Measurements from ENCODE around the gene RBM28. TPM values are rescaled to one million over a fixed set of nuclear protein-coding genes. Genes with fewer than 3 reads are reported as not detected.

The RBM28 gene
- total RNA-seq, 2 donors from 2014 or later, result 12.7 to 15.1 TPM

DNA sequence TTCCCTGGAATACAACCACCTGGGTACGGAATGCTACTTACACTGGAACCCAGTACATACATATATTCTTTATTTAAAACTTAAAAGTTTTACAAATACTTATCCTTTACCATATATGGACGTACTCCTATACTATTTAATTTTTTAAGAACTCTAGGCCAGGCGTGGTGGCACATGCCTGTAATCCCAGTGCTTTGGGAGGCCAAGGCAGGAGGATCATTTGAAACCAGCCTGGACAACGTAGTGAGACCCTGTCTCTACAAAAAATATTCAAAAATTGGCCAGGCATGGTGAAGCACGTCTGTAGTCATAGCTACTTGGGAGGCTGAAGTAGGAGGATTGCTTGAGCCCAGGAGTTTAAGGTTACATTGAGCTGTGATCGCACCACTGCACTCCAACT is 2.0 kb downstream of the RBM28 start:
- peaks cover 0 to 22% of the 10 kb centered on the region in 2 donors for H3K4me1 ChIP-seq
- H3K27ac ChIP-seq, result no peak overlapping the region
- H3K4me3 ChIP-seq, result no peak overlapping the region
- TF ChIP-seq CTCF (IDR thresholded peaks at IDR 0.05), result no peak
- no peaks in the 10 kb centered on the region for H3K27me3 ChIP-seq
- DNase-seq (ENCODE audit: low spot score), result no peak
- H3K9me3 ChIP-seq, result no peaks in the 10 kb centered on the region
- peaks cover 26% of the 10 kb centered on the region for H3K36me3 ChIP-seq

DNA sequence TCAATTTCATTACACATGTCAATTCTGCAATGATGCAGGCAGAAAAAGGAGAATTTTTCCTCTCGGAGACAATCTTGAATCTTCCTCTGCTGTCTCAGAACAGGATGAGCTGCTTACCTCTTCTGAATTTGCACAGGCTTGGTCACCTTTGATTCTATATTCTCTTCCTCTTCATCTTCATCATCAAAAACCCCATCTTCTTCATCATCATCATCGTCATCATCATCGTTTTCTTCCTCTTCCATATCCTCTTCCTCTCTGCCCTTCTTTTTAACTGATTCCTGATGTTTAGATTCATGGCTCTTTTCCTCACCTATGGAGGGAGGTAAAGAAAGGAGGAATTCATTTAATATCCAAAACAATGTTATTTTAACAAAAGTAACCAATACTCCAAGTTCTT is 8.0 kb downstream of the RBM28 start:
- TF ChIP-seq CTCF (IDR thresholded peaks at IDR 0.05), result no peak
- peaks cover 74% of the 10 kb centered on the region for H3K36me3 ChIP-seq
- no peak overlapping the region for H3K27ac ChIP-seq
- H3K27me3 ChIP-seq, result no peaks in the 10 kb centered on the region
- H3K9me3 ChIP-seq, result no peaks in the 10 kb centered on the region
- no peak overlapping the region for H3K4me3 ChIP-seq
- DNase-seq (ENCODE audit: low spot score), result no peak
- no peaks in the 10 kb centered on the region for H3K4me1 ChIP-seq

- H3K36me3 ChIP-seq, result peaks cover 79% of the 10 kb centered on the region
Observed at GRCh38 chr7:128324368-128324680, 19.4 kb downstream of the RBM28 start.

DNA sequence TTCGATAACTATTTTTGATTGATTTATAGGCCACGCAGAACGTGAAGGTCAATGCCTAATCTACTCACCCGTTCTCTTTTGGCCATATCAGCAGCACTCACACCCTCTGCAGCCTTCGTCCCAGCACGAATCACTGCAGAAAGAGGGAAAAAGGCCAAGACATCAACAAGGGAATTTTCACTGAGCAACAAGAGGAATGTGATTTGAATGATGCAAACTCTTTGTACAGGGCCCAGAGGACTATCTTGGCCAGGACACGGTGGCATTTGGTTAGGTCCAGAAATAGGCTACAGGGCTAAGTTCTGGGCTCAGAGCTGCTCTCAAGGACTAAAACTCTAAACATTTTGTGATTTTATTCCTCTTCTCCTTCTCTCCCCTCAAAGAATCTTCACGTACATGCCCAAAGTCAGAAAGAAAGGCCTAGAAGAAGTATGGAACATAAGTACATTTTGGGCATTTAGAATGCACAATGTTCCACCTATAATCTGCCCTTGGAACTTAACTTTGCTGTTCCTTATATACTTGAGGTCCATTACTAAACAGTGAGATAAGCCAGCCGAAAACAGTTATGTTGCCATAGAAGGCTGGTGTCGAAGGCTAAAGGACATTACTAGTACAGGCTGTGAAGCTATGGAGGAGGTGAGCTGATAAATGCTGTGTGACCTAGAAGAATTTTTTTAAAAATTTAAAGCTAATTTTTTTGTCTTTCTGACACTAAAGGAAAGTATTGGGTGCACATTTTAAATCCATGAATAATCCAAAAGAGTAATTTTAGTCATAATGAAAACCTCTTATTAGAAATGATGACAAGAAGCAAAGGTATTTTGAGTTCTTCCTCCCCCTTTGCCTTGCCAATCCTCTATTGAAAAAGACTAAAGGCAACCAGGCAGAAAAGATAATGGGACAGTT is 20.0 kb downstream of the RBM28 start:
- Histone ChIP-seq H3K27me3 (no peaks in the 10 kb centered on the region), H3K27ac (peak overlapping the region; percentile 67 to 85), H3K4me1 (peaks cover 0 to 12% of the 10 kb centered on the region in 2 donors), H3K9me3 (no peaks in the 10 kb centered on the region), H3K4me3 (no peak overlapping the region), H3K36me3 (peaks cover 79% of the 10 kb centered on the region)
- no peak for TF ChIP-seq CTCF (IDR thresholded peaks at IDR 0.05)
- DNase-seq (ENCODE audit: low spot score), result no peak

More at GRCh38 chr7:128324368-128324680, 19.4 kb downstream of the RBM28 start:
- no peak for DNase-seq (ENCODE audit: low spot score)
- H3K4me3 ChIP-seq, result no peak overlapping the region
- H3K9me3 ChIP-seq, result no peaks in the 10 kb centered on the region
- no peak for TF ChIP-seq CTCF (IDR thresholded peaks at IDR 0.05)
- peaks cover 0 to 12% of the 10 kb centered on the region in 2 donors for H3K4me1 ChIP-seq
- H3K27ac ChIP-seq, result peak overlapping the region; percentile 67 to 85
- no peaks in the 10 kb centered on the region for H3K27me3 ChIP-seq

- Histone ChIP-seq H3K27me3 (no peaks in the 10 kb centered on the region), H3K9me3 (no peaks in the 10 kb centered on the region), H3K4me1 (peaks cover 0 to 12% of the 10 kb centered on the region in 2 donors), H3K4me3 (no peak overlapping the region), H3K27ac (peak overlapping the region; percentile 67 to 85), H3K36me3 (peaks cover 79% of the 10 kb centered on the region)
- no peak for DNase-seq (ENCODE audit: low spot score)
- TF ChIP-seq CTCF (IDR thresholded peaks at IDR 0.05), result no peak
Observed at GRCh38 chr7:128323040-128323439, 20.7 kb downstream of the RBM28 start.

Data from right atrium auricular region (tissue), 2 donors.